Esophagus squamous epithelium (tissue), 5 donors: ENCODE data around the gene PBRM1. TPM values are rescaled to one million over a fixed set of nuclear protein-coding genes. Genes with fewer than 3 reads are reported as not detected.

ENCODE experiments used
- DNase-seq: peaks from one replicate; lab custom pipeline; 2025; lab: John Stamatoyannopoulos, UW
- H3K27ac ChIP-seq, 4 donors: fragments of 200-600 bp; sonication (generic); one replicate each; pipeline ENCODE4 v1.5.1; 2016 to 2019; ENCODE audit warnings: mild to moderate bottlenecking in 1 of 4
- H3K27me3 ChIP-seq, 4 donors: fragments of 200-600 bp; sonication (generic); 1 replicate in 3 of 4; 2 replicates in 1 of 4; pipeline versions ENCODE4 v1.5.1 to v1.6.0; 2017 to 2021; ENCODE audit warnings: antibody characterized with exemption in 1 of 4
- H3K36me3 ChIP-seq, 3 donors: fragments of 200-600 bp; sonication (generic); one replicate each; pipeline ENCODE4 v1.5.1; 2016 to 2019
- H3K4me1 ChIP-seq, 3 donors: fragments of 200-600 bp; sonication (generic); one replicate each; pipeline ENCODE4 v1.5.1; 2017 to 2019
- H3K4me3 ChIP-seq, 4 donors: fragments of 200-600 bp; sonication (generic); 1 replicate in 3 of 4; 2 replicates in 1 of 4; pipeline ENCODE4 v1.5.1; 2016 to 2019; ENCODE audit warnings: mild to moderate bottlenecking in 2 of 4, moderate library complexity in 1 of 4
- H3K9me3 ChIP-seq, 3 donors: fragments of 200-600 bp; sonication (generic); one replicate each; pipeline ENCODE4 v1.5.1; 2016 to 2019
- POLR2A ChIP-seq, 4 donors: fragments of 450-650 bp; IDR thresholded peaks; one replicate each; pipeline ENCODE4 v1.6.1; 2017; ENCODE audit warnings: antibody characterized with exemption in 4 of 4, mild to moderate bottlenecking in 4 of 4, moderate library complexity in 3 of 4
- WGBS, 2 donors: methylation state at CpG; one replicate each; pipeline ENCODE4 v1.1.5; 2018; 5-methylcytosine and 5-hydroxymethylcytosine counted together
- intact Hi-C: fragments of 100-400 bp; cut with DNase I; formaldehyde crosslinking; loops from one replicate; pipeline ENCODE4 v1.15.0; 2022
- small RNA-seq, 4 donors: library from RNA; depleted of rRNA; stranded (forward); fragments of <200 nt; gene quantifications; one replicate each; pipeline ENCODE3, GENCODE V24; 2016
- total RNA-seq, 4 donors: library from RNA; depleted of rRNA; stranded (reverse); fragments of >200 nt; gene quantifications; one replicate each; pipeline ENCODE4 v1.1.0, GENCODE V29; 2016
- TF ChIP-seq, protein P1 (sequence below), 6 experiments: fragments of 450-650 bp in 4 of 6; fragments of 200-600 bp in 2 of 6; sonication (generic) in 2 of 6; IDR thresholded peaks; one replicate each; pipeline ENCODE4 v1.5.1; 2016 to 2019; ENCODE audit warnings: antibody characterized with exemption in 6 of 6, mild to moderate bottlenecking in 4 of 6, moderate library complexity in 4 of 6
- donor health status: DM: yes; HTN: yes; CAD: no.

PBRM1 gene
- total RNA-seq, 4 donors from 2014 or later, result 34.0 to 76.4 (median 63.7) TPM

DNA sequence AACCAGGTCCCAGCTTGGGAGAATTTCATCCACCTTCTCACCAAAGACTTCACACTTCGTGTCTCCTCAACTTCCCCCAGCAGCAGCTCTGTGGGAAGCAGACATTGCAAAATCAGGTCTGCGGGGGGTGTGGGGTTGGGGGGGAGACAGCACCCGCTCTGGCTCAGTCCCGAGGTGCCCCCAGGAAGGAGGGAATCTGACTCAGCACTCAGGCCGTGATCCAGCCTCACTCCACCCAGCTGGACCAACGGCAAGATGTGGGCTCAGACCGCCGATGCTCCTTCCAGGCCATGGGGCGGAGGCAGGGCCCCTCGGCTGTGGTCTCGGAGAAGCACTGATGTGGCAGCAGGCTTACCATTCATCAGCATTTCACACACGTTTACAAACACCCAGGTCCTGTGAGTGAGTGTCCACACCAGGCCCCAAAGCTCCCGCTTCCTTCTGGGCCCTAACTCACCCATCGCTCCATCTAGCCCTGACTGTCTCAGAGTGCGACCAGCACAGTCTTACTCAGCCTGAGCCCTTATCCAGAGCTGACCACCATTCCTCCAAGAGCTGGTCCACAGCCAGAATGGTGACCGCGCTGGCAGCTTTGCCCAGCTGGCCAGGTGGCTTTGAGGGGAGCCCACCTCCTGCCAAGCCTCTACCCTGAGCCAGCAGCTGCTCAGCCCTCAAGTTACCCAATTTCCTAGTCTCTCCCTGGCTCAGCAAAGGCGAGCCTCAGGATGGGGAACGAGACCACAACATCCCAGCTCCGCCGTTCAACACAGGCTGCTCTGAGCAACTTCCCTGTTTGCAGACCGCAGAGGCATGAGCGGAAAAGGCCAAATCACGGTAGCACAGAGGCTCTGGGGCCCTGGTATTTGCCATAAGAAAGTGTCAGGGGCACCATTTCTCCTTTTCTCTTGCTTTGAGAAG, 187.3 kb downstream of the PBRM1 start:
- H3K4me3 ChIP-seq, result no peak overlapping the region
- no peaks in the 10 kb centered on the region for H3K27me3 ChIP-seq
- no peaks in the 10 kb centered on the region for H3K9me3 ChIP-seq
- H3K4me1 ChIP-seq, result peaks cover 10 to 56% (median 26%) of the 10 kb centered on the region in 3 donors
- peaks cover 0 to 4% (median 0%) of the 10 kb centered on the region in 3 donors for H3K36me3 ChIP-seq
- WGBS, 2 donors, result 59 to 76% methylated on average over 12 to 14 of the region's 24 CpGs
- intact Hi-C loops, result no loop called here
- DNase-seq, result no peak
- TF ChIP-seq, protein P1, sequence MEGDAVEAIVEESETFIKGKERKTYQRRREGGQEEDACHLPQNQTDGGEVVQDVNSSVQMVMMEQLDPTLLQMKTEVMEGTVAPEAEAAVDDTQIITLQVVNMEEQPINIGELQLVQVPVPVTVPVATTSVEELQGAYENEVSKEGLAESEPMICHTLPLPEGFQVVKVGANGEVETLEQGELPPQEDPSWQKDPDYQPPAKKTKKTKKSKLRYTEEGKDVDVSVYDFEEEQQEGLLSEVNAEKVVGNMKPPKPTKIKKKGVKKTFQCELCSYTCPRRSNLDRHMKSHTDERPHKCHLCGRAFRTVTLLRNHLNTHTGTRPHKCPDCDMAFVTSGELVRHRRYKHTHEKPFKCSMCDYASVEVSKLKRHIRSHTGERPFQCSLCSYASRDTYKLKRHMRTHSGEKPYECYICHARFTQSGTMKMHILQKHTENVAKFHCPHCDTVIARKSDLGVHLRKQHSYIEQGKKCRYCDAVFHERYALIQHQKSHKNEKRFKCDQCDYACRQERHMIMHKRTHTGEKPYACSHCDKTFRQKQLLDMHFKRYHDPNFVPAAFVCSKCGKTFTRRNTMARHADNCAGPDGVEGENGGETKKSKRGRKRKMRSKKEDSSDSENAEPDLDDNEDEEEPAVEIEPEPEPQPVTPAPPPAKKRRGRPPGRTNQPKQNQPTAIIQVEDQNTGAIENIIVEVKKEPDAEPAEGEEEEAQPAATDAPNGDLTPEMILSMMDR (IDR thresholded peaks at IDR 0.05), result no peak
- peak in 1 of 4 donors; percentile 7 for TF ChIP-seq POLR2A (IDR thresholded peaks at IDR 0.05)
- peak overlapping the region in 2 of 4 donors; percentile 43 to 74 for H3K27ac ChIP-seq

DNA sequence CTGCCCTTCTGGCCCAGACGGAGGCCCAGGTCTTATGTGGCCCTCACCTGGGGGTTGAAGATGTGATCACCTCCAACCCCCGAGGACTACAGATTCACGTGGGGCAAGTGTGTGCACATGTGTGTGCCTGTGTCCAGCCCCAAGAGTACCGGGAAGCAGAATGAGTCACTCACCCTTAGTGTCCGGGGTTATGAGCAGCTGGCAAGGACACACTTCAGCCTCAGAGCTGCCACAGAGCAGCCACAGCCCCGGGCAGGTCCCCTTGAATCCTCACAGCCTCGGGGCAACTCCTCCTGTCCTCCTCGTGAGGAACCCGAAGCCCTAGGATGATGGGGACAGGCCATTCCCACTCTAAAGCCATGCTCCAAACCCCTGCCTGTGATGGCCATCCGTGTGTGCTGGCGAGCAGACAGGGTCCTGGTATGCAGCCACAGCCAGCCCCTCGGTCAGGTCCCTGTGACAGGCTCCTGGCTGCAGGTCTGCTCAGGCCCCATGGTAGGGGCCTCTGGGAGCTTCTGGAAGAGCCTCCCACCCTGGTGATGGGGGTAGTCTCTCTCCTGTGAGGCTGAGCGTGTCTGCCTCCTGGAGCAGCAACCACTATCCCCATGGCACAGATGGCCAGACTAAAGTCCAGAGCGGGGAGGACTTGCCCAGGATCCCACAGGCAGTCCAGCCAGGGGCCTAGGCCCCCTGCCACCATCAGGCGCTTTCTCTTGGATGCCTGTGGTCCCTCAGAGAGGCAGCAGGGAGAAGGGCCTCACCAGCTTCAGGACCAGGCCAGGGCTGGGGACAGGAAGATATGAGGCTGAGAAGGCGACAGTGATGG, 189.7 kb downstream of the PBRM1 start:
- Histone ChIP-seq H3K4me1 (peaks cover 10 to 80% (median 32%) of the 10 kb centered on the region in 3 donors), H3K9me3 (no peaks in the 10 kb centered on the region), H3K27ac (peak overlapping the region; percentile 45 to 88 (median 72)), H3K4me3 (peak overlapping the region in 3 of 4 donors; percentile 30 to 63 (median 42)), H3K36me3 (peaks cover 13 to 28% (median 22%) of the 10 kb centered on the region in 3 donors), H3K27me3 (no peaks in the 10 kb centered on the region)
- intact Hi-C loops, result no loop called here
- no peak for DNase-seq
- TF ChIP-seq, protein P1 (IDR thresholded peaks at IDR 0.05), result no peak
- no peak for TF ChIP-seq POLR2A (IDR thresholded peaks at IDR 0.05)
- 52 to 58% methylated on average over 2 to 4 of the region's 16 CpGs for WGBS, 2 donors

Small RNAs within 50 kb of the gene (small RNA-seq; reads per million reads assigned to genes)
- 0 reads per million in 4 donors for gene AC006254.2
- 8,995 to 26,291 (median 17,859) reads per million in 4 donors for gene RF00569
- gene RF01183, result 0 reads per million in 4 donors
- 0 reads per million in 4 donors for gene RNU6-856P
- 0 reads per million in 4 donors for gene RNU6ATAC16P
- 0 to 0.27 (median 0) reads per million in 4 donors for gene SNORD19
- gene SNORD19B, result 0 reads per million in 4 donors
- gene SNORD69, result 3,019 to 3,988 (median 3,633) reads per million in 4 donors

Other genes starting within 250 kb of the PBRM1 start
- gene SEMA3G, start 240.8 kb downstream of the PBRM1 start, total RNA-seq, result 1 to 10 TPM in 3 of 4 donors, under 1 TPM in 1; 0.34 to 9.8 (median 3.4) TPM
- gene TNNC1, start 231.9 kb downstream of the PBRM1 start, total RNA-seq, result 1 to 10 TPM in 1 of 4 donors, not detected in 3; 4.1 TPM
- gene NISCH, start 230.3 kb downstream of the PBRM1 start, total RNA-seq, result 10 to 100 TPM; 33.6 to 82.2 (median 40.6) TPM
- gene STAB1, start 190.6 kb downstream of the PBRM1 start, total RNA-seq, result 10 to 100 TPM in 3 of 4 donors, 1 to 10 TPM in 1; 5.6 to 69.4 (median 32.3) TPM
- 10 to 100 TPM; 58.9 to 79.5 (median 70.2) TPM for gene NT5DC2, start 152.1 kb downstream of the PBRM1 start, total RNA-seq
- gene UQCC5, start 149.3 kb downstream of the PBRM1 start, total RNA-seq, result 1 to 10 TPM in 3 of 4 donors, under 1 TPM in 1; 0.32 to 5.1 (median 1.9) TPM
- gene GNL3, start 119 bp upstream of the PBRM1 start, total RNA-seq, result 100 to 1,000 TPM in 3 of 4 donors, 10 to 100 TPM in 1; 95.8 to 184 (median 112) TPM
- gene GLT8D1, start 19.9 kb upstream of the PBRM1 start, total RNA-seq, result 10 to 100 TPM; 10.6 to 34.7 (median 26.0) TPM
- gene SPCS1, start 20.2 kb upstream of the PBRM1 start, total RNA-seq, result 100 to 1,000 TPM in 3 of 4 donors, 10 to 100 TPM in 1; 65.8 to 138 (median 123) TPM
- gene NEK4, start 85.0 kb upstream of the PBRM1 start, total RNA-seq, result 10 to 100 TPM in 3 of 4 donors, 1 to 10 TPM in 1; 8.0 to 16.6 (median 14.6) TPM
- gene ITIH1, start 91.7 kb upstream of the PBRM1 start, total RNA-seq, result not detected
- gene ITIH3, start 108.9 kb upstream of the PBRM1 start, total RNA-seq, result 1 to 10 TPM in 2 of 4 donors, under 1 TPM in 1, not detected in 1; 0.26 to 3.7 (median 1.3) TPM
- 1 to 10 TPM in 3 of 4 donors, under 1 TPM in 1; 0.22 to 2.3 (median 1.5) TPM for gene ITIH4, start 144.8 kb upstream of the PBRM1 start, total RNA-seq
- 10 to 100 TPM in 1 of 4 donors, 1 to 10 TPM in 2, not detected in 1; 4.2 to 15.7 (median 5.7) TPM for gene MUSTN1, start 149.1 kb upstream of the PBRM1 start, total RNA-seq
- 10 to 100 TPM in 3 of 4 donors, 1 to 10 TPM in 1; 7.0 to 14.7 (median 12.4) TPM for gene STIMATE, start 211.6 kb upstream of the PBRM1 start, total RNA-seq